GM12864 (cell line): ENCODE results near the gene TIE1.

Experiments used
- DNase-seq: peaks from one replicate; pipeline ENCODE4 v3.0.0-alpha.2; 2011; ENCODE audit warnings: low read depth
- H3K4me3 ChIP-seq: 2 replicates; pipeline ENCODE4 v1.5.1; 2011; ENCODE audit warnings: mild to moderate bottlenecking, low read depth, low read length, control low read depth
- CTCF ChIP-seq: IDR thresholded peaks from 2 replicates; pipeline ENCODE4 v1.5.1; 2011; ENCODE audit warnings: low read depth, mild to moderate bottlenecking, moderate library complexity, low read length, control low read depth, inconsistent platforms; ENCODE audit errors: missing control alignments

TIE1 gene

GRCh38 chr1:43269627-43270375 lies 31.0 kb upstream of the TIE1 start, which contains the start of gene TMEM125:
TSS of gene TMEM125 (plus strand) at chr1:43269983. CDS start at chr1:43272723, 2,740 bp downstream.
- DNase-seq, result no peak
- TF ChIP-seq CTCF, result no peak
- H3K4me3 ChIP-seq, result no peak within 1 kb of the TSS

- DNase-seq, result no peak
- no peak for TF ChIP-seq CTCF
- no peak overlapping the region for H3K4me3 ChIP-seq
Measured at GRCh38 chr1:43270421-43271095, 30.2 kb upstream of the TIE1 start.

- H3K4me3 ChIP-seq, result no peak overlapping the region
- DNase-seq, result no peak
Measured at GRCh38 chr1:43271186-43272118, 29.3 kb upstream of the TIE1 start.

GRCh38 chr1:43272161-43272560 lies 28.6 kb upstream of the TIE1 start:
- TF ChIP-seq CTCF, result no peak
- no peak overlapping the region for H3K4me3 ChIP-seq
- no peak for DNase-seq

More at GRCh38 chr1:43271186-43272118, 29.3 kb upstream of the TIE1 start:
- TF ChIP-seq CTCF, result no peak

GRCh38 chr1:43272576-43273571 lies 27.9 kb upstream of the TIE1 start:
- H3K4me3 ChIP-seq, result no peak overlapping the region
- TF ChIP-seq CTCF, result no peak
- DNase-seq, result no peak

- TF ChIP-seq CTCF, result no peak
- DNase-seq, result no peak
- no peak overlapping the region for H3K4me3 ChIP-seq
Measured at GRCh38 chr1:43273708-43274107, 27.1 kb upstream of the TIE1 start.
